Measurements from ENCODE around the gene TOX2.

TOX2 gene

GRCh38 chr20:44093249-44093582 lies 178.6 kb downstream of the TOX2 start:
- DNase-seq (ENCODE audit: low spot score) (no peak), FAIRE-seq (no peak)

- FAIRE-seq: no peak
- DNase-seq (ENCODE audit: low spot score): no peak
Observed at GRCh38 chr20:44095831-44096230, 181.2 kb downstream of the TOX2 start.

- no peak for DNase-seq (ENCODE audit: low spot score)
- no peak for FAIRE-seq
Observed at GRCh38 chr20:44097521-44098255, 183.0 kb downstream of the TOX2 start.

GRCh38 chr20:44098256-44098630 lies 183.6 kb downstream of the TOX2 start:
- no peak for FAIRE-seq

GRCh38 chr20:44098657-44099056 lies 184.0 kb downstream of the TOX2 start:
- no peak for FAIRE-seq

More at GRCh38 chr20:44098256-44098630, 183.6 kb downstream of the TOX2 start:
- DNase-seq (ENCODE audit: low spot score): no peak

GRCh38 chr20:44099832-44100231 lies 185.2 kb downstream of the TOX2 start:
- no peak for DNase-seq (ENCODE audit: low spot score)
- no peak for FAIRE-seq

More at GRCh38 chr20:44098657-44099056, 184.0 kb downstream of the TOX2 start:
- no peak for DNase-seq (ENCODE audit: low spot score)

- FAIRE-seq (no peak), DNase-seq (ENCODE audit: low spot score) (no peak)
Observed at GRCh38 chr20:44102582-44102981, 187.9 kb downstream of the TOX2 start.

- FAIRE-seq: no peak
- no peak for DNase-seq (ENCODE audit: low spot score)
Observed at GRCh38 chr20:44104798-44105517, 190.3 kb downstream of the TOX2 start.

- FAIRE-seq: no peak
- DNase-seq (ENCODE audit: low spot score): no peak
Observed at GRCh38 chr20:44106615-44107014, 192.0 kb downstream of the TOX2 start.

GRCh38 chr20:44109951-44110361 lies 195.3 kb downstream of the TOX2 start:
- FAIRE-seq: no peak
- DNase-seq (ENCODE audit: low spot score): no peak

- FAIRE-seq (no peak), DNase-seq (ENCODE audit: low spot score) (no peak)
Observed at GRCh38 chr20:44110816-44111568, 196.3 kb downstream of the TOX2 start.

- FAIRE-seq: no peak
- no peak for DNase-seq (ENCODE audit: low spot score)
Observed at GRCh38 chr20:44111712-44112335, 197.2 kb downstream of the TOX2 start.

- no peak for DNase-seq (ENCODE audit: low spot score)
- FAIRE-seq: no peak
Observed at GRCh38 chr20:44112456-44112855, 197.8 kb downstream of the TOX2 start.

- DNase-seq (ENCODE audit: low spot score): no peak
- no peak for FAIRE-seq
Observed at GRCh38 chr20:44112889-44113617, 198.4 kb downstream of the TOX2 start.

- FAIRE-seq: no peak
- DNase-seq (ENCODE audit: low spot score): no peak
Observed at GRCh38 chr20:44113618-44114376, 199.1 kb downstream of the TOX2 start.

- no peak for DNase-seq (ENCODE audit: low spot score)
- FAIRE-seq: no peak
Observed at GRCh38 chr20:44115181-44115580, 200.5 kb downstream of the TOX2 start.

- DNase-seq (ENCODE audit: low spot score): no peak
Observed at GRCh38 chr20:44115762-44116644, 201.4 kb downstream of the TOX2 start.

GRCh38 chr20:44117296-44118184 lies 202.9 kb downstream of the TOX2 start:
- no peak for FAIRE-seq

More at GRCh38 chr20:44115762-44116644, 201.4 kb downstream of the TOX2 start:
- FAIRE-seq: no peak

More at GRCh38 chr20:44117296-44118184, 202.9 kb downstream of the TOX2 start:
- no peak for DNase-seq (ENCODE audit: low spot score)
